Large intestine (tissue), 3 donors: ENCODE data around the gene RTN4R. TPM values are rescaled to one million over a fixed set of nuclear protein-coding genes. Genes with fewer than 3 reads are reported as not detected.
"Not testable (repeated sequence)": the region's sequence is repeated elsewhere in the genome, so short reads cannot be mapped to it uniquely, and the experiment has no call there.

Experiments used
- DNase-seq, 2 donors: peaks; one replicate each; pipeline versions ENCODE4 v3.0.0 to v3.0.0-alpha.2; 2013
- H3K27ac ChIP-seq: one replicate; pipeline ENCODE4 v1.5.1; 2013; ENCODE audit warnings: low read length
- H3K27me3 ChIP-seq: 2 replicates; pipeline ENCODE4 v1.6.1; 2013; ENCODE audit warnings: low read length; ENCODE audit not compliant: control insufficient read depth, insufficient read depth
- H3K36me3 ChIP-seq: 2 replicates; pipeline ENCODE4 v1.6.1; 2013; ENCODE audit warnings: low read length; ENCODE audit not compliant: control insufficient read depth, insufficient read depth
- H3K4me1 ChIP-seq: one replicate; pipeline ENCODE4 v1.6.1; 2013; ENCODE audit warnings: low read length; ENCODE audit not compliant: control insufficient read depth, insufficient read depth
- H3K4me3 ChIP-seq: one replicate; pipeline ENCODE4 v1.5.1; 2013; ENCODE audit warnings: low read length
- H3K9me3 ChIP-seq: one replicate; pipeline ENCODE4 v1.6.1; 2013; ENCODE audit warnings: mild to moderate bottlenecking, low read depth, low read length, moderate library complexity; ENCODE audit not compliant: control insufficient read depth
- WGBS: methylation state at CpG from one replicate; pipeline ENCODE4 v1.1.5; 2013; ENCODE audit warnings: low lambda C conversion rate; ENCODE audit not compliant: insufficient coverage; 5-methylcytosine and 5-hydroxymethylcytosine counted together
- polyA plus RNA-seq: library from polyadenylated mRNA; unstranded; fragments of 120-200 nt; gene quantifications from one replicate; pipeline ENCODE4 v1.2.1, GENCODE V29; 2013

Gene RTN4R
- polyA plus RNA-seq, 1 donor = 7.5 TPM

DNA sequence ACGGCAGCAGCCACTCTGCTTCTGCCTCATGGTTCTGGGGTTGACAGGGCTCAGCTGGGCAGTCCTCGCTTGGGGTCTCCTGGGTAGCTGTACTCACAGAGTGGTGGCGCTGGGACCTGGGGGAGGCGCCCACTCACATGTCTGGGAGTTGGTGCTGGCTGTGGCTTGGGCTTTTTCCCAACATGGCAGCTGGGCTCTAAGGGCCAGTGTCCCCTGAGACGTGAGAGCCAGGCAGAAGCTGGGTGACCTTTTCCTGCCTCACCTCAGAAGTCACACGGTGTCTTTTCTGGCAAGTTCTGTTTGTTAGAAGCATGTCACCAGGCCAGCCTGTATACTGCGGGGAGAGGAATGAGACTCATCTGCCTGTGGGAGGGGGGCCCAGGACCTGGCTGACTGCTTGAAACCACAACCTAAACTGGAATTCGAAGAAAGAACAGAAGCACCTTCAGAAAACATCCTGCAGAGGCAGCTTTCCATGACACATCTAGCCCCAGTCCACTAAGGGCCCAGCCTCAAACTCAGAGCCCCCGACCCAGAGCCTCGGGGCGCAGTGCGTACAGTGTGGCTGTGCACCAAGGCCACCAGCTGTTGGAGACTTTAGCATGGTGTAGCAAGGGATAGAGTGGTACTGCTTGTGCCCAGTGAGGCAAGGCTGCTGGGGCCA is 37.2 kb upstream of the RTN4R start:
- not testable (repeated sequence) for H3K4me1 ChIP-seq, H3K36me3 ChIP-seq, H3K9me3 ChIP-seq, H3K27ac ChIP-seq, H3K4me3 ChIP-seq, DNase-seq
- peaks cover 17% of the 10 kb centered on the region for H3K27me3 ChIP-seq
- no CpG with 5 or more reads among the region's 12 CpGs for WGBS

DNA sequence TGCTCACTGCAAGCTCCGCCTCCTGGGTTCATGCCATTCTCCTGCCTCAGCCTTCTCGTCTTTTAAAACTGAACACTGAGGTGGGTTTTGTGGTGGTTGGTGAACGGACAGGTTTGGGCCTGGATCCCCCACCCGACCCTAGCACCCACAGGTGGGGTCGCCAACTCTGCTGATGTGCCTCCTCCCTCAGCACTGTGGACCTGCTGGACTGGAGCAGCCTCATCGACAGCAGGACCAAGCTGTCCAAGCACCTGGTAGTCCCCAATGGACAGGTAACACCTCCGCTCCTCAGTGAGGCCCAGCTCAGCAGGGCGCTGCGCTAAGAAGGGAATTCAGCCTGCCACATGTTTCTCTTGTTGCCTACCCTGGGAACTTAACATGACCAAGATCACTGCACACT is 36.5 kb upstream of the RTN4R start:
- DNase-seq = no peak
- Histone ChIP-seq H3K9me3 (no peaks in the 10 kb centered on the region), H3K4me3 (no peak overlapping the region), H3K27ac (no peak overlapping the region), H3K4me1 (peaks cover 4% of the 10 kb centered on the region), H3K27me3 (peaks cover 17% of the 10 kb centered on the region), H3K36me3 (no peaks in the 10 kb centered on the region)
- WGBS = no CpG with 5 or more reads among the region's 9 CpGs

DNA sequence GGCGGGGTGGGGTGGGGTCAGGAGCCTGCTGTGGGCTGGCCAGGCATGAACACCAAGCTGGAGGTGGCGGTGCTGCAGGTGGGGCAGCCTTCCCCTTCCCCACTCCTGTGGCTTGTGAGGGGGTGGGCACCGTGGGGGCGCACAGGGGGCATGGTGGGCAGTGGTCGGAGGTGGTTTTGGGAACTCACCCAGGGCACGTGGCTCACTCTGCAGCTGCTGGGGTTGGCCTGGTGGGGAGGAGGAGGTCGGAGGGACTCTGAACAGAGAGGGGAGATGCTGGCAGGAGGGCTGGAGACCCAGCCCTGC is 35.1 kb upstream of the RTN4R start:
- not testable (repeated sequence) for DNase-seq, H3K4me3 ChIP-seq, H3K4me1 ChIP-seq, H3K36me3 ChIP-seq, H3K9me3 ChIP-seq, H3K27ac ChIP-seq
- H3K27me3 ChIP-seq = peaks cover 17% of the 10 kb centered on the region
- WGBS = no CpG with 5 or more reads among the region's 7 CpGs

DNA sequence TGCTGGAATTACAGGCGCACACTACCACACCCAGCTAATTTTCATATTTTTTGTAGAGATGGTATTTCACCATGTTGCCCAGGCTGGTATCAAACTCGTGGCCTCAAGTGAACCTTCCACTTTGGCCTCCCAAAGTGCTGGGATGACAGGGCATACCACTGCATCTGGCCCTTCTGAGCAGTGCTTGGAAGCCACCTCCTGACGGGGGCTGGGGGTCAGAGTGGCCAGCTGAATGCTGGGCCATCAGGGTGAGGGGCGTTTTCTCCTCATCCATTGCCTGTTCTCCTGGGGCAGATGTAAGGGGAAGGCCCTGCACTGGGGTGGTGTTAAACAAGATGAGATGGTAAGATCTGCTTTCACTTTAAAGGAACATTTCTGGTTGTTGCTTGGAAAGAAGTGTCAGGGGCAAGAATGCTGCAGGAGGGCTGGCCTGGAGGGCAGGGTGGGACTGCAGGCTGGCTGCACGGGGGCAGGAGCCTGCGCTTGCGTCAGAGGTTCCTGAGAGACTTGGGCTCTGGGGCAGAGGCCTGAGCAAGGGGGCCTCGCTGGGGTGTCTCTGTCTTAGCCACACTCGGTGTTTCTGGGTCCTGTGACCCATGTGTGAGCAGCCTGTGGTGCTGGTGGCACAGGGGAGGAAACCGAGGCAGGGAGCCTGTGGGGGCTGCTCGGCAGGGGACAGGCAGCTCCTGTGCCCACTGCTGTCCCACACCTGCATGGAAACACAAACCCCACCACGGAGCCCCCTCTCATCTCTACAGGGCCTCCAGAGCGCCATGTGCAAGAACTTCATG is 34.5 kb upstream of the RTN4R start:
- Histone ChIP-seq H3K9me3 (no peaks in the 10 kb centered on the region), H3K27me3 (peaks cover 17% of the 10 kb centered on the region), H3K4me1 (peaks cover 14% of the 10 kb centered on the region), H3K27ac (no peak overlapping the region), H3K36me3 (no peaks in the 10 kb centered on the region), H3K4me3 (no peak overlapping the region)
- no CpG with 5 or more reads among the region's 13 CpGs for WGBS
- no peak for DNase-seq

DNA sequence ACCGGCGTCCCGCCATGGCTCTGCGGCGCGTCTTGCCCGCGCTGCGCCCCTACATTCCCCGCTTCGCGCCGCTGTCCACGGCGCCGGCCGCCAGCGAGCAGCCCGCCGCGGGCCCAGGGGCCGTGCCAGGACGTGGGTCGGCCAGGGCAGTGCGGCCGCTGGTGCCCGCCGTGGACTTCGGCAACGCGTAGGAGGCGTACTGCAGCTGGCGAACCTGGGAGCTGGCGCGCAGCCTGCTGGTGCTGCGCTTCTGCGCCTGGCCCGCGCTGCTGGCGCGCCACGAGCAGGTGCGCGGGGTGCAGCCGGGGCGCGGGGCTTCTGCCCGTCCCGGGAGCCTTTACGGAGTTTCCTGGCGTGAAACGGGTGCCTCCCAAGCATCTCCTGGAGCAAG is 31.6 kb upstream of the RTN4R start:
- H3K27me3 ChIP-seq = peaks cover 17% of the 10 kb centered on the region

DNA sequence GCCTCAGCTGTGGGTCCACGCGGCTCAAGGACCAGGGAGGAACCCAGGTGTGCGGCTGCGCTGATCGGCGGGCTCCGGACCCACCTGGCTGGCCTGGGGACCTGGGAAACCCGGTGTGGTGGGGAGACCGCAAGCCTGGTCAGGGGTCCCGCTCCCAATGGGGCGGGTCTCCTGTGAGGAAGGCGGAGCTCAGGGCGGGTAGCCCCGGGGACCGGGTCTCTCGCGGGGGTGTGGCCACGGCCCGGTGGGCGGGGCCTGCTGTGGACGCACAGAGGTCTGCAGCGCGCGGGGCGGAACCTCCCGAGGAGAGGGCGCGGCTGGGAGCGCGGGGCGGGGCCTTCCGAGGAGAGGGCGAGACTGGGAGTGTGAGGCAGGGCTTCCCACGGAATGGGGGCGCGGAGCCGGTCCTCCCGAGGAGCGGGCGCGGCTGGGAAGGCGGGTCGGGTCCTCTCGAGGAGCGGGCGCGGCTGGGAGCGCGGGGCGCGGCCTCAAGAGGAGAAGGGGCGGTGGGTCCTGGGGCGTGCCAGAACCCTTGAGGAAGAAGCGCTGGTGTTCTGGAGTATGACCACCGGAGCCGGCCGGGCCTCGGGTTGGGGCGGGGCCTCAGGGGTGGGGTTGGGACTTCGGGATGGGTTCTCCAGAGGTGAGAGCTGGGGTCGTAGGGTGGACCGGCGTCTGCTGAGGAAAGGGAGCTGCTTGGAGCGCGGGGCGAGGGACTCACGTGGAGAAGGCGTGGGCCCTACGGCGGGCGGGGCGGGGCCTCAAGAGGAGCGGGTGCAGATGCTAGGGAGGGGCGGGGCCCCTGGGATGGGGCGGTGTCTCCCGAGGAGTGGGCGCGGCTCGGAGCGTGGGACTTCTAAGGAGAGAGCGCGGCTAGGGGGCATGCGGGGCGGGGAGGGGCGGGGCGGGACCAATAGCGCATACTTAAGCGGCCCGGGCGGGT is 31.0 kb upstream of the RTN4R start:
- peaks cover 17% of the 10 kb centered on the region for H3K27me3 ChIP-seq
- no CpG with 5 or more reads among the region's 90 CpGs for WGBS
- H3K36me3 ChIP-seq = no peaks in the 10 kb centered on the region
- peaks cover 17% of the 10 kb centered on the region for H3K4me1 ChIP-seq
- DNase-seq = peak; percentile 81 to 91
- no peaks in the 10 kb centered on the region for H3K9me3 ChIP-seq
- peak overlapping the region; percentile 59 for H3K4me3 ChIP-seq
- peak overlapping the region; percentile 53 for H3K27ac ChIP-seq

More for the DNA sequence above, 31.6 kb upstream of the RTN4R start:
- peak in 1 of 2 donors; percentile 23 for DNase-seq
- WGBS = no CpG with 5 or more reads among the region's 52 CpGs
- peaks cover 17% of the 10 kb centered on the region for H3K4me1 ChIP-seq
- no peak overlapping the region for H3K4me3 ChIP-seq
- no peaks in the 10 kb centered on the region for H3K36me3 ChIP-seq
- H3K9me3 ChIP-seq = no peaks in the 10 kb centered on the region
- no peak overlapping the region for H3K27ac ChIP-seq

DNA sequence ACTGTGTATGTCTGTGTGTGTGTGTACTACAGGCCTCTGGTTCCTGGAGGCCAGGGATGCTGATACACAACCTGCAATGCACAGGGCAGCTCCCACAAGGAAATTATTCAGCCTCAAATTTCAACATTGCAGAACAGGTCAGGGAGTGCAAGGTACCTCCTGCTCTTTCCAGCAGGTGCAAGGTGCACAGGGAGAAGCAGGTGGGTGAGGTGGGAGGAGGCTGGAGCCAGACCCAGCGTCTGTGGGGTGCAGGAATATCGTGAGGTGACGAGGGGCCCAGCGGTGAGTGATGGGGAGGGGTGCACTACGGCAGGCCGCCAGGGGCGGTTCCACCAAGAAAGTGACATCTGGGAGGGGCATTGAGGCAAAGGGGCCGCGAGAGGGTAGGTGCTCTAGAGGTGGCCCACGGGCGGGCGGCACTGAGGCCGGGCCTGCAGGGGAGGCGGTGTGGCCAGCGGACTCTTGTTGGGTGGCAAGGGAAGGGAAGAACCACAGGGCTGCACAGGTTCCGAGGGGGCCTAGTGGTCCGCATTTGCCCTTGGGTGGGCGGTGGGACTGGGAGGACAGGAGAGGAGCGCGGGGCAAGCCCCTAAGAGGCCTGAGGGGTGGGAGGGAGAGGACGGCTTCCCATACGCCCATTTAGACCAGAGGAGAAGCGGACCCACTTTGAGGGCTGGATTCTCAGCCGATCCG is 30.1 kb upstream of the RTN4R start:
- WGBS = no CpG with 5 or more reads among the region's 25 CpGs
- Histone ChIP-seq H3K9me3 (no peaks in the 10 kb centered on the region), H3K4me3 (peak overlapping the region; percentile 59), H3K27ac (peak overlapping the region; percentile 53), H3K4me1 (peaks cover 17% of the 10 kb centered on the region), H3K36me3 (no peaks in the 10 kb centered on the region), H3K27me3 (peaks cover 17% of the 10 kb centered on the region)
- peak; percentile 66 to 83 for DNase-seq

DNA sequence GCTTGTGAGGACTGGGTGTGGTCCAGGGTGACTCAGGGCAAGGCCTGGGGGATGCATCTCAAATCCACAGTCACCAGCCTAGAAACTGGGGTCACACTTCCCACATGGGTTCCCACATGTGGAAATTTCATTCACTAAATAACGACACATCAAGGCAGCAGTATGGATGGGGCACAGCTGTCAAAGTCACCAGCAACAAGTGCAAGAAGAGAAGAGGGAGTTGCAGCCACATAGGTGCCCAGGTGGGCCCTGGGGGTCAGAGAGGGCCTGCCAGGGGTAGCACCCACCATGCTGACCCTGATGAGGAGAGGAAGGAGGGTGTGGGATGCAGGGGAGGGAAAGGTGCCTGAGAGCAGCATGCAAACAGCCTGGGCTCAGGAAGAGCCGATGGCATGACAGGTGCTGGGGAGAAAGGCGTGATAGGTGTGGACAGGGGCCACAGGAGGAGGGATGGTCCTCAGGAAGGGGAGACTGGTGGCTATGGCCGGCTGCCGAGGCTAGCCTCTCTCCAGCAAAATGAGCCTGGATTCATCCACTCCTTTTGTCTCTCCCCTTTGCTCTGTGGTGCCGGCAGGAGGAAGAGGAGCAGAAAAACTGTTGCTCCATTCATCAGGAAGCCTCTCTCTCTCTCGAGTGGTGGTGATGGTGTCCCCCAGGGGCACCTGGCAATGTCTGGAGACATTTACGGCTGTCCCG is 29.4 kb upstream of the RTN4R start:
- no peak for DNase-seq
- Histone ChIP-seq H3K27me3 (peaks cover 14% of the 10 kb centered on the region), H3K9me3 (no peaks in the 10 kb centered on the region), H3K4me3 (no peak overlapping the region), H3K4me1 (peaks cover 17% of the 10 kb centered on the region), H3K36me3 (no peaks in the 10 kb centered on the region), H3K27ac (no peak overlapping the region)
- no CpG with 5 or more reads among the region's 9 CpGs for WGBS

DNA sequence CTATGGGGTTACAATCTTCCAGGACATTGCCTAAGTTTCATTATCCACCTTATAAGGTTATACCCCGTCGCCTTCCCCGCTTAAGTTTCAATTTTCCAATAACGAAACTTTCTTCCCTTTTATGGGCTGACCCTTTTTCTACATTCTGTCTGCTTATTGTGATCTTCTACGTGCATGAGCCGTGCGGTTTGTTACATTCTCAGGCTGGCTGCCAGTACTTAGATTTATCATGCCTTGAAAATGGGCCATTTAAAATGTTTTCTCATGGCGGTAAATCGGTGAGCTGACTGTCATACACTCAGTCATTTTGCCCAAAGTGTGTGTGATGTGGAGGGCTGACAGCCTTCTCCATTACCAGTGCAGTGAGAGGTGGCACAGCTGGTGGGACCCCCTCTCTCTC is 28.5 kb upstream of the RTN4R start:
- no peak for DNase-seq
- no peak overlapping the region for H3K27ac ChIP-seq
- H3K9me3 ChIP-seq = no peaks in the 10 kb centered on the region
- H3K4me3 ChIP-seq = no peak overlapping the region
- no peaks in the 10 kb centered on the region for H3K36me3 ChIP-seq
- peaks cover 9% of the 10 kb centered on the region for H3K27me3 ChIP-seq
- WGBS = 95% methylated on average over 5 of the region's 9 CpGs
- H3K4me1 ChIP-seq = peaks cover 17% of the 10 kb centered on the region
